GM12864 (cell line): ENCODE measurements around the gene STARD7.

Experiments
- DNase-seq: peaks from one replicate; pipeline ENCODE4 v3.0.0-alpha.2; 2011; ENCODE audit warnings: low read depth
- H3K4me3 ChIP-seq: 2 replicates; pipeline ENCODE4 v1.5.1; 2011; ENCODE audit warnings: mild to moderate bottlenecking, low read depth, low read length, control low read depth
- TF ChIP-seq, protein P1 (sequence below): IDR thresholded peaks from 2 replicates; pipeline ENCODE4 v1.5.1; 2011; ENCODE audit warnings: low read depth, mild to moderate bottlenecking, moderate library complexity, low read length, control low read depth, inconsistent platforms; ENCODE audit errors: missing control alignments

The STARD7 gene

DNA sequence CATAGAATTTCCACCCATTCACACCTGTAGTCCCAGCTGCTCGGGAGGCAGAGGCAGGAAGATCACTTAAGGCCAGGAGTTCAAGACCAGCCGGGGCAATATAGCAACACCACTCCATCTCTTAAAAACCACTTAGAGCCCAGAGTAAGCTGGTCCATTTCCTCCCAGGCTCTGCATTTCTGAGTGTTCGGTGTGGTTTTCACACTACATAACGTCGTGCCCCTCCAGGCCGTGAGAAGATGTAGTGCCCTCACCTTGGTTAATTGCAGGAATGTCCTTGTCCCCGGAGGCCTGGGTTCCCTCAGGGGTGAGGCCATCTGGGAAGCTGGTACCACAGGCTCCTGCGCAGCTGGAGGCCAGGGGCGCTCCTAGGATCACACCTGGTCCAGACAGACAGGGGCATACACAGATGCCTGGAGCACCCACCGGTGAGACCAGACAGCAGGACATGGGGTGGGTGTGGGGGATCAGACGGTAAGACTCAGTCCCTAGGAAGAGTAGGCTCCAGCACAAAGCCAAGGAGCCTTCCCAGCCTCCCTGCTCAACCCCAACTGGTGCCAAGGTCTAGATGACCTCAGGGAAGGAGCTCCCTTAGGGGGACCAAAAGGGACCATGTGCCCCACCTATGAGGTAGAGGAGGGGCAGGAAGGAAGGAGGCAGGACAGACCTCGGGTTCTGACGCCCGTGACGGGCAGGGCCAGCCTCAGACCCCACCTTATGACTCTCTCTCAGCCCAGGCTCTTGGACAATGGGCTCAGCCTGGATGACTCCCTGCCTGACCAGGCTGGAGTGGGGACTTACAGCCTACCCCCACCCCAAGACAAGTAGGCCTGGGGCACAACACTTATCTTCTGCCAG is 71.1 kb downstream of the STARD7 start:
- H3K4me3 ChIP-seq: no peak overlapping the region
- TF ChIP-seq, protein P1, sequence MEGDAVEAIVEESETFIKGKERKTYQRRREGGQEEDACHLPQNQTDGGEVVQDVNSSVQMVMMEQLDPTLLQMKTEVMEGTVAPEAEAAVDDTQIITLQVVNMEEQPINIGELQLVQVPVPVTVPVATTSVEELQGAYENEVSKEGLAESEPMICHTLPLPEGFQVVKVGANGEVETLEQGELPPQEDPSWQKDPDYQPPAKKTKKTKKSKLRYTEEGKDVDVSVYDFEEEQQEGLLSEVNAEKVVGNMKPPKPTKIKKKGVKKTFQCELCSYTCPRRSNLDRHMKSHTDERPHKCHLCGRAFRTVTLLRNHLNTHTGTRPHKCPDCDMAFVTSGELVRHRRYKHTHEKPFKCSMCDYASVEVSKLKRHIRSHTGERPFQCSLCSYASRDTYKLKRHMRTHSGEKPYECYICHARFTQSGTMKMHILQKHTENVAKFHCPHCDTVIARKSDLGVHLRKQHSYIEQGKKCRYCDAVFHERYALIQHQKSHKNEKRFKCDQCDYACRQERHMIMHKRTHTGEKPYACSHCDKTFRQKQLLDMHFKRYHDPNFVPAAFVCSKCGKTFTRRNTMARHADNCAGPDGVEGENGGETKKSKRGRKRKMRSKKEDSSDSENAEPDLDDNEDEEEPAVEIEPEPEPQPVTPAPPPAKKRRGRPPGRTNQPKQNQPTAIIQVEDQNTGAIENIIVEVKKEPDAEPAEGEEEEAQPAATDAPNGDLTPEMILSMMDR: no peak
- DNase-seq: no peak

DNA sequence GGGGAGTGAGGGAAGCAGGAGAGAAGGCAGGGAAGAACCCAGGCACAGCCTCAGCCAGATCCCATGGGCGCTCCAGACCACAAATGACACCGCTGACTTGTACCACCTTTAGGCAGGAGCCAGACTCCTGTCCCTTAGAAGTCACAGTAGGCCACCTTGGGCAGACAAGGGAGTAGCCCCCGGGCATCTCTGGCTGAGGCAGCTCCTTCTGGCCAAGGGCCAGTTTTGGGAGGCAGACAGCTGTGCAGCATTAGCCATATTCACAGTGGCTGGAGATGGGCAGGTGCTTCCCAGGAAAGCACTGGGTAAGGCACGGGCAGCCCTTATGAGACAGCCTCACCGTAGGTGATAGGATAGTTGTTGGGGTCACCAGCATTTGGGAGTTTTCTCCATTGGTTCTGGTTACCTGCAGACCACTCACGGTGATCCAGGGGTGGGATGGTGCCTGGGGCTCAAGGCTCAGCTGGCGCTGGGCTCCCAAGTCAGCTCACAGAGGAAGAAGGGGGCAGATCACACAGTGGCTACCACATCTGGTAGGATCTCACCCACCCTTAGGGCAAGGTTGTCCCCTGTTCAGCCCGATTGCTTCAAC is 72.4 kb downstream of the STARD7 start:
- no peak overlapping the region for H3K4me3 ChIP-seq
- TF ChIP-seq, protein P1: no peak
- no peak for DNase-seq

DNA sequence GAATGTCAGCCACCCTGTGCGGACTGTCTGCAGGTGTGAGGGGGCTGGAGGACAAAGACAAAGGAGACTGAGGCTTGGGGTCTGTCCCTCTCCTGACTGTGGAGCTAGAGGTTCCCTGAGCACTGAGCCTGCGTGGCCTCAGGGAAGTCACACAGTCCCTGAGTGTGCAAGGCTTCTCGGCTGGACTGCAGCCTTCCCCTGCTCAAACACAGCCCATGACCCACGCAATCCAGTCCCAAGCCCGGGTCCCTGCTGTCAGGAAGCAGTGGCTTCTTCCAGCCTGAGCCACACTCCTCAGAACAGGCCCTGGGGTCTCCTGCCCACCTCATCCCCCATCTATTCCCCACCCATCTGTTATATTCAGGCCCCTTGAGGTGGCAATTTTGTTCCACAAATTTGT is 73.0 kb downstream of the STARD7 start:
- H3K4me3 ChIP-seq: no peak overlapping the region
- DNase-seq: no peak

DNA sequence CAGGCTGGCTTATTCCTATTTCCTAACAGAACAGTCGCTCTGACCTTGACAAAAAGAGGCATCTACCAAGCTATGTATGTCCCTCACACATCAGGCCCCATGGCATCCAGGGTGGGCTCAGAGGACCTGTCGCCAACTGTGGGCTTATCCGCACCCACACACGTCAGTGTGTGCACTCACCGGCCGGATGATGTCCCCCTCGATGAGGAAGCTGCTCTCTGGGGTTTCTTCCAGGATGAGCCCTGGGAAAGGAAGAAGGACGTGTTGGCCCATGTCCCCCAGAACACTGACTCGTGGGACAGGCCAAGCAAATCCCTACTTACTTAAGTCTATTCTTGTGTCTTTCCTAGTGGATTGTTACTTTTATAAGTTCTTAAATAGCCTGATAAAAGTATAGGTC is 73.5 kb downstream of the STARD7 start:
- TF ChIP-seq, protein P1: no peak
- DNase-seq: no peak
- H3K4me3 ChIP-seq: no peak overlapping the region

More for the DNA sequence above, 73.0 kb downstream of the STARD7 start:
- TF ChIP-seq, protein P1: no peak
